NK-92 (cell line): ENCODE data around the gene SUGP1.

Experiments
- DNase-seq: peaks from one replicate; lab custom pipeline; 2025; ENCODE audit not compliant: unreplicated experiment; lab: John Stamatoyannopoulos, UW

SUGP1 gene

DNA sequence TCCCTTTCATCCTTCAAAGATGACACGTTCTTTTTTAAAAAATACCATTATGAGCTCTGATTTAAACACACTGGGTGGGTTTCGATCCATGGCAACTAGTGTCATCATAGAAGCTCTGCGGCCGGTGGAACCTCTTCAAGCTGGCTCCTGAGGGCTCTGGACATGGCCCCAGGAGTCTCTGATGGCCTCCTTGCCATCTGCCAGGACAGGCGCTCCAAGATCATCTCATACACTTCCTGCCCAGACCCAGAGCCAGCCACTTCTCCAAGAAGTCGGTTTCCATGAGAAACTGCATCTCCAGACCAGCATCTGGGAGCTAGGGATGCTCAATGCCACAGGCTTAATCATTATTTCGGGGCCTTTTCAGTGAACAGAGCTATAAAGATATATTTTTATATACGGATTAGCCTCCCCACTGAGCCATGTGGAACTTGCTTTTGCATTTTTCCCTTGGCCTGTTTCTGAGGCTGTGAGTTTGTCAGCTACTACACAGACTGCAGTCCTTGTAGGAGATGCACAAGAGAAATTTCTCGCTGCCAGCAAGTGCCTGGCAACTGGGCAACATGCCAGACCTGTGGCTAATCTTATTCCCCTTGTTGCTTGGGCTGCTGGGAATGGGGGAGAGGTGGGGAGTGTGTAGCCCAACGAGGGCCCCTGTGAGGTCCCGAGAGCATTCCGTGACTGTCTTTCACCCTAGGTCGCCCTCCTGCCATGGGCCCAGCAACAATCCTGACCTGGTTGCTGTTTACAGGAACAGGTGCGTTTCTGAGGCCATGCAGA, 15.9 kb downstream of the SUGP1 start:
- DNase-seq, result no peak

DNA sequence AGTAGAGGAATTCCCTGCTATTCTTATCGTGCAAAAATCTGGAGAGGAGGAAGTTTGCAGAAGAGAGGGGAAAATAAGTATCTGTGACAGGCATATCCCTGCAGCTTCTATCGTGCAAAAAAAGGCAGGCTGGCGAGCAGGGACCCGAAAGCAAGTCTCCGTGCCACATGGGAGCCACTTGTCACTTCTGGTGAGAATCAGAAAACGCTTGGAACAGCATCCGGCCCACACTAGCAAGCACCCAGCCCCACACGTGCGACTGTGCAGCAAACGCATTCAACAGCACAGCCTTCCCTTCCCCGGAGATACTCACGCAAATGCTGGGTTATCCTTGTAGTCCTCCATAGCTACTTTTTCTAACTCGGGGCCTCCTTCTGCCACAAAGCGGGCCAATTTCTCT, 16.9 kb downstream of the SUGP1 start:
- no peak for DNase-seq

DNA sequence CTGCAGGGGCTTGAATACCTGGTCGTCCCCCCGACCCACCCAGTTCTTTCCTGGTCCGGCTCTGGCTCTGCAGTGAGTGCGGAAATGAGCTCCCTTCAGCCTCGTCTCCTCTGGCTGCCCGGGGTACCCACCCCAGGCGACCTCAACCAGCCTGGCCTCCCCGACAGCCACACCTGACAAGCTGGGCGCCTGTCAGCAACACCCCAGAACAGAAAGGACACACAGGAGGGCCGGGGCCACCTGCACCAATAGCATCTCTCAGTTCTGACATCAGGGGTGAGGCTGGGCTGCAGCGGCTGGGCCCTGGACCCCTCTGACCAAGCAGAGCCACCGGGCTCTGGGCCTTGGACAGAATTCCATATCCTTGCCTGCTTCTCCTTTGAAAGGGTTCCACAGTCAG, 19.7 kb downstream of the SUGP1 start:
- no peak for DNase-seq

DNA sequence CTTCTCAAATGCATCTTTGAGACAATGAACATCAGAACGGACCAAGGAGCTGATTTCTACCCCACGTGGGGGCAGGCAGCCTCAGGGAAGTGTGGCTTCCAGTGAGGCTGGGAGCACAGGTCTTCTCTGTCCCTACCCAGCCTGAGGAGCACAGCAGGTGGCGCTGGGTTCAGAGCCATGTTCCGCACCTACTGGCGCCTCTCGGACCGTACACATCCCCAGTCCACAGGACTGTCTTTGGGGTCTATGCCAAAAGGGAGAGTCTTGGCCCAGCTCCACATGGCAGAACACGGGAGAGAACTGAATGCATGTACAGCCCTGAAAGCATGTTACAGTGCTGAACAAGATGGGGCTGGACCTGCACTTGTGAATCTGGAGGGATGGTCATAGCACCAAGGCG, 22.6 kb downstream of the SUGP1 start:
- DNase-seq, result no peak

DNA sequence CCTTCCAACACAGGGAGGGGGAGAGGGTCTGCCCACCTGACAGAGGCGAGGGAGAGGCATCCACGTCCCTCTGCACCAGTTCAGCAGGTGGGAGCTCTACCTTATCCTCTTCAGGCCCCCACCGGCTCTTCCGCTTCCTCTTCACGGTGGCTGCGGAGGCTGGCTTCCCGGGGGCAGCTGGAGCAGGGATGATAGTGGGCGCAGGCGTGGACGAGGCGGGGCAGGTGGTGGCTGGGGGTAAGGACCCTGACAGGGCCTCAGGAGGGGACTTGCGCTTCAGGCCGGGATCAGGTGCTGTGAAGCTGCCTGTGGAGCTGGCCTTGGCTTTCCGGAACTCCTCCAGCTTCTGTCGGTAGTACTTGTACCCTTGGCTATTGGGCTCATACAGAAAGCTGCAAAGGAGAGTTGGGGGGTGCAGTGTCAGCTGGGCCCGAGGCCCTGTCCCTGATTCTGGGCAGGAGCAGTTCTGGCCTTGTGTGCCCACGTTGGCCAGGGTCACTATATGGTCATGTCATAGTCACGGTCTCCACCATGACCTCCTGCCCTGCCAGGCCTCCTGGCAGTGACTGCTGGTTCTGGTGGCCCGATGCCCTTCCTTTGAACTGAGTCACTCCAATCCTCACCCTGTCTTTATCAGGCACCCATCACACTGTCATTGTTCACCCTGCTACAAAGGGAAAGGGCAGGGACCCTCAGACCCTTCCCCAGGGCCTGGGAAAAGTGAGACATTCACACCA, 23.2 kb downstream of the SUGP1 start:
- DNase-seq, result no peak

DNA sequence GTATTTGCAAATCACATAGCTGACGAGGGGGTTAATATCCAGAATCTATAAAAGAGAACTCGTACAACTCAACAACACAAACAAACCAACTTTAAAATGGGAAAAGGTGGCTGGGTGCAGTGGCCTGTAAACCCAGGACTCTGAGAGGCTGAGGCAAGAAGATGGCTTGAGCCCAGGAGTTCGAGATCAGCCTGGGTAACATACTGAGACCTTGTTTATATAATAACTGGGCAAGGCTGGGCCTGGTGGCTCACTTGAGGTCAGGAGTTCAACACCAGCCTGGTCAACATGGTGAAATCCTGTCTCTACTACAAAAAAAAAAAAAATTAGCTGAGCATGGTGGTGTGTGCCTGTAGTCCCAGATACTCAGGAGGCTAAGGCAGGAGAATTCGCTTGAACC, 25.4 kb downstream of the SUGP1 start:
- no peak for DNase-seq

DNA sequence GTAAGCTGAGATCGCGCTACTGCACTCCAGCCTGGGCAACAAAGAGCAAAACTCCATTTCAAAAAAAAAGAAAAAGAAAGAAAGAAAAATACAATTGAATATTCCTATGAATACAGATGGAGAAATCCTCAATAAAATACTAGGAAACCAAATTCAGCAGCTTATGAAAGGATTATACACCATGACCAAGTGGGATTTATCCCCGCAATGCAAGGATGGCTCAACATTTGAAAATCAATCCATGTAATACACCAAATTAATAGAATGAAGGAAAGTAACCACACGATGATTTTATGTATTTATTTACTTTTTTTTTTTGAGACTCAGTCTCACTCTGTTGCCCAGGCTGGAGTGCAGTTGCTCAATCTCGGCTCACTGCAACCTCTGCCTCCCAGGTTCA, 27.7 kb downstream of the SUGP1 start:
- DNase-seq, result no peak

DNA sequence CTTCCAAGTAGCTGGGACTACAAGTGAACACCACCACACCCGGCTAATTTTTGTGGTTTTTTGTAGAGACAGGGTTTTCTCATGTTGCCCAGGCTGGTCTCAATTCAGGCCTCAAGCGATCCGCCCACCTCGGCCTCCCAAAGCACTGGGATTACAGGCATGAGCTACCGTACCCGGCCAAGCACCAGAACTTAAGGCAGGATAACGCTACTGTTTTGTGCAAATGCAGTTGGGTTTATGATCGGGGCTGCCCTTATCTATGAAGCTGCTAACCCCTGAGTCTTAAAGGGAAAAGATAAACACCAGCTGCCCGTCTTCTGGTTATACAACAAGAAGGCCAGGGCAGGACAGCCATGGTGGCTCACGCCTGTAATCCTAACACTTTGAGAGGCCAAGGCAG, 34.6 kb downstream of the SUGP1 start:
- no peak for DNase-seq

DNA sequence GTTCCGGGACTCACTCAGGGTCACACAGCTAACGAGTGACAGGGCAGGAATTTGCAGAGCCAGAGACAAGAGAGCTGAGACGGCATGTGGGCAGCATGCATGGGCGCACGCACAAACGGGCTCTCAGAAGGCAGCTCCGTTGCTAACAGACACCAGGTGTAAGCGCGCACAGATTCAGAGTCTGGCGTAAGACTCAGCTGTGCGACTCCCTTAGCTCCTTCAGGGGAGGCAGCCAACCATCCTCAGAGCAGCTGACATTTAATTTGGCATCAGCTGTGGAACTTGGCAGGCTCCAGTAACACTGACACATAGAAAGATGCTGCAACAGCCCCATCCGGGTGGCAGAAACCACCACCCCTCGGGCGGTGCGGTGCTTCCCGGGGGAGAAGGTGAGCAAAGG, 39.7 kb downstream of the SUGP1 start:
- no peak for DNase-seq

DNA sequence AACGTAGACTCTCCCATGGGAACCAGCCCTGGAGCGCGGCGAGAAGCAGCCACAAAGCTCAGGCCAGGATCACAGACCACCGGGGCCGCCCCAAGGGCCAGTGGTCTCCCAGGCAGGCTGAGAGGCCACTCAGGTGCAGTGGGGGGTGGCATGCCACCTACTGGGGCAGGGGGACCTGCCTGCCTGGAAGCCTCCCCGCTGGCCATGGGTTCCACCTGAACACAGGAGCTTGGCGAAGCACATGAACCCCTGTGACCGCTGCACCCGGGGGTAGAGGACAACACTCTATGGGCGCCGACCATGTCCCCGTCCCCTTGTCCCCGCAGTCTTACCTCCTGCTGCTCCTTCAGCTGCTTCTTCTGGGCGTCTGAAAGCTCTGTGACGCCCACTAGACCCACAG, 40.5 kb downstream of the SUGP1 start:
- no peak for DNase-seq

DNA sequence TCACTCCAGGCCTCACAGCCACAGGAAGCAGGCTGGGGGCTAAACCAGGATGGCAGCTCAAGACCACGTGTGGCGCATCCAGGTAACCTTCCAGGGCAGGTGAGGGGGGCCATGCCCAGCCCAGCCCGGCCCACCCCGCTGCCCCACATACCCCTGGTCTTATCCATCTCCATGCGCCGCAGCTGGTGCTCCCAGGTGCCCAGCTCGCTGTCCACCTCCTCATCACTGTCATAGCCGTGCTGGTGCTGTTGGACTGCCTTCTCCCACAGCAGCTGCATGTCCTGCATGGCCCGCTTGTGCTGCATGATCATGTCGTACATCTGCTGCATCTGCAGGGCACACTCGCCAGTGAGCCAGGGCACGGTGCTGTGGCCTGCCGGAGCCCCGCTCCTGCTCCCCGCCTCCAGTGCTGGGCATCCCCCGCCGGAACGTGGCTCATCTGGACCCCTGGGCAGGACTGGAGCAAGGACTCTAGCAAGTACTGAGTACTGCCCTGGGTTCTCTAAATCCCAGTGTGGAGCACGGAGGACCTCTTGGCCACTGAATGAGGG, 41.2 kb downstream of the SUGP1 start:
- no peak for DNase-seq

DNA sequence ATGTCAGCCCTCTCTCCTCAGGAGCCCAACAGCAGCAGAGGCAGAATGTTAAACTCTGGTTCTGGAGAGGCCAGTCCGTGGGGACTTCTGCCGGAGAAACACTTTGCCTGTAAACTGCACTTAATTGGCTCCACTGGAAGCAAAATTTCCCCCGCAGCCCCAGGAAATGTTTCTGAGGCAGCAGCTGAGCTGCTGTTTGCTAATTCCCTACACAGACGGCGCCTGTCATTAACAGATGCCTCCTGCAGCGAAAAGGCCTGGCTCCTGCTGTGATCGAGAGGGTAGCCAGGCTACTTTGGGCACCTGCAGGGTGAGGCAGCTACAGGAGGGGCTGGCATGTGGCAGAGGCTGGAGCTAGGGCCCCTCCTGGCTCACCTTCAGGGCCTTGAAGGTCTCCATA, 42.0 kb downstream of the SUGP1 start:
- DNase-seq, result no peak

DNA sequence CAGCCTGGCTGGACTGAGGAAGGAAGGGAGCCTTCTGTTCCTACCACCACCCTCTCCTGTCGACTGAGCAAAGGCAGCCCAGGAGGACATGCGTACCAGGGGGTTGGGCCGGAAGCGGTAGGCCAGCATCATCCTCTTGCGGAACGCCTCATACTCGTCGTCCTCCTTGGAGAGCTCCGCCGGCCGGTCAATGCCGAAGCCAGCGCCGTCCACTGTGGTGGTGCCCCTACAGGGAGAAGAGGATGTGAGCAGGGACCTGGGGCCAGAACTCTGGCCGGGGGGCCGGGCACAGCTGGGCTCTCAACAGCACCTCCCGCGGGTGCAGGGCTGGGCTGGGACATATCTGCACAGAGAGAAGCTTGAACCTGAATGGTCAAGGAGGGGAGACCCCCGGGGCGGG, 43.5 kb downstream of the SUGP1 start:
- no peak for DNase-seq

DNA sequence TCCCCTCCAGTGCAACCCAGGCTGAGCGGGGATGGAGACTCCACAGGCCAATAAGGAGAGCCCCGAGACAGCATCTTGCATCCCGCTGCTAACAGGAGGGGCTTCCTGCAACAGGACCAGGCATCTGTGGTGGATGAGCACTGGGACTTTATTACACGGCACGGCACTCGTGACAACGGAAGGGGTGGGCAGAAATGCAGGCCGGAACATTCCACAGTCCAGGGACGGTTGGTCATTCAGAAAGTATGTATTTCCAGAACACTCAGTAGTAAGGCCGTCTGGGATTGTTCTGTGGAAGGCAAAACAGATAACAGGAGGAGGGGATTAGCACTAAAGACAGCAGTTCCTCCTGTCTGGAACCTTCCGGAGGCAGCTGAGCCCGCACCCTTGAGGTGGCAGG, 43.9 kb downstream of the SUGP1 start:
- no peak for DNase-seq

DNA sequence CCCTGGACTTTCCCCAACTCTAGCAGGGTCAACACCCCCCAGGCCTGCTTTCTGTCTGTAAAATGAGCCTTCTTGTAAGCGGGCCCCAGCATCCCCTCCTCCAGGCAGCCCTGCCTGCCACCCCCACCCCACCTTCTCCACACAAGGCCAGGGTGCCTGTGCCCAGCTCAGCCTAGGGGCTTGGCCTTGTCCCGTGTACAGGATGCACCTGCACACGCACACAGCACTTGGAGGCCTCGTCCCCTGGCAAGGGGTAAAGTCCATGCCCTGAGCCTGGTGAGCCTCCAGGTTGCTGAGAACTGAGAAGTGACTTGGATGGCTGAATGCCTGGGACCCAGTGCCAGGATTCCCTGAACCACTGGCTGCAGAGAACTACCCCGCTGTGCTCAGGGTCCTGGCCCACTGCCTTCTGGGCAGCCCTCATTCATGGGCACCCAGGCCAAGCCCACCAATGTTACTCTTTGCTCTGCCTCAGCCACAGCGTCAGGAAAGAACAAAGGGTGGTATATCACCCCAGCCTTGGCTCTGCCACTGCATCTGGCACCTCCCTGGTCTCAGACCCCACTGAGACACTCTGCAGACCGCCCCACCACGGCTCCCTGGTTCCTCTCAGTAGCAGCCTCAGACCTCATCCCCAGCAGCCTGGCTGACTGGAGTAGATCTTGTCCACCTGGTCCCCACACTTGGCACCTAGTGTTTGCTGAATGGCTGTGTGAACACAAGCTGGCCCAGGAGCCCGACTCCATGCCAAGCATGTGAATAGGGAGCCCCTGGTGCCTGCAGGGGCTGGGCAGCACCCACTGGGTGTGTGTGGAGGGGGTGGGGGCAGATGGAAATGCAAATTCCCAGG, 45.4 kb downstream of the SUGP1 start:
- DNase-seq, result no peak

DNA sequence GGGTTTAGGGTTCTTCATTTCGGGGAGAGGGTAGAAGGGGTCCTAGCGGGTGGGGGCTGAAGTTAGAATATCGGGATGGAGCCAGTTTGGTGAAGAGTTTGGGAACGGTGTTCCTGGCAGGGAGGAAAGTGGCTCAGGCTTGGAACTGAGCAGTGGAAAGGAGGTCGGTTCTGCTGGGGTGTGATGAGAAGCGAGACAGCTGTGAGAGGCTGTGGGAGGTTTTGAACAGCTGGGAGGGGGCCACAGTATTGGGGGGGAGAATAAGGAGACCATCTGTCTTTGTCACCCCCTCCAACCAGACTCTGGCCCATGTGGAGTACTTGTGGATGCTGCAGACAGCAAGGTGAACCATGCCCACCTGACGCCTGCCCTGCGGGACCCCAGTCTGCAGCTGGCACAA, 46.2 kb downstream of the SUGP1 start:
- DNase-seq, result no peak

DNA sequence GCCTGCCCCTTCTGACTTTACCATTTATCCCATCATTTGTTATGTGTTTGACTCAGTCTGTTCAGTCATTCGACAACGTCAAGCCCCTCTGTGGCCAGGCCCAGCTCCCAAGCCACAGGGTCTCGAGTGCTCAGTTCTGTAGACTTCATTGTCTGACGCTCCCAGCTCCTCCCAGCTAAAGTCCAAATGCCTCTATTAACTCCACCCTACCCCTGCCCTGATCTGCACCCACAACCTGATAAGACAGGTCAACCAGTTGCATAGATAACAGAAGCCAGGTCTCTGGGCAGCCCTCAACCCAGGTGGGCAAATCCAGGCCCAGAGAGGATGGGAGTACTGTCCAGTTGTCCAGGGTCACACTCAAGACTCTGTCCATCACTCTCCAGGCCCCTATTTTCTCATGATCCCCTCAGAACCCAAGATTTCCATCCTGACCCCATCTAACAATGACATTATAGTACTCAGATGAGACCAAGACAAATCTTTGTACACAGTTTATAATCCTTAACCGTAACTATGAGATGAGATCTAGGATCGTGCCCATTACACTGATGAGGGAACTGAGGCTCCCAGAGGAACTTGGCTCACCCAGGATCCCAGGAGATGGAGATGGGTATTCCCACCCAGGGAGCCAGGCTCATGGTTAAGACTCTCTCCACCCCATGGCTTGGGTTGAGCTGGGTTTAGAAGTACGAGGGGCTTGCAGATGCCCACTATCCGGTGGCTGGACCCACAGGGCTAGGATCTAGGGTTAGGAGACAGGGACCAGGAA, 48.3 kb downstream of the SUGP1 start:
- DNase-seq, result no peak

DNA sequence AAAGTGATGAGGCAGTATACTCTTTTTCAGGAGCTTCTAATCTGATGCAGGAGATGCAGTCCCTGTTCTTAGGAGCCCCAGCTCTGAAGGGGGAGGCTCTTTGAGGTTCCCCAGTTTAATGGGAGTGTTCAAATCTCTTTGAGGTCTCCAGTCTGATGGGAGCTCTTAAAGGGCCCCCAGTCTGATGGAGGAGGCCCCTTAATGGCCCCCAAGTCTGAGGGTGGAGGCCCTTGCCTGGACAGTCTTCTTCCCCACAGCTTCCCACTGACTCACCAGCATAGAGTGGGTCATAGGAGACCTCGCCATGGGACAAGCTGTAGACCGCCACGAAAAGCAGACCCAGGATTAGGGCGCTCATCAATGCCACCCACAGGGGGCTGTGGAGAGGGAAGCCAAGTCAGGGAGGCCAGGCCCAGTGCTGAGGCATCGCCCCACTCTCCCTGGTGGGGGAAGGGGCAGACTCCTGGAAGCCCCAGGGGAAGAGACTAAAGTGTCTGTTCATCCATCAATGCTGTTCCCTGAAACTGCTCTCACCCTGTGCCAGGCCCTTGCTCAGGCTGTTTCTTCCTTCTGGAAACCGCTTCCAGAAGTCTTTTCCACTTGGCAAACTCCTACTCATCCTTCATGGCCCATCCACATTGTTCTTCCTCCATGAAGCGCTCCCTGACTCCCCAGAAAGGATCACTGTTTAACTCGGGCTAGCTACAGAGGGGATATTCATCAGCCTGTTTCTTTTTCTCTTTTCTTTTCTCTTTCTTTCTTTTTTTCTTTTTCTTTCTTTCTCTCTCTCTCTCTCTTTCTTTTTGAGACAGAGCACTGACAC, 49.3 kb downstream of the SUGP1 start:
- no peak for DNase-seq

DNA sequence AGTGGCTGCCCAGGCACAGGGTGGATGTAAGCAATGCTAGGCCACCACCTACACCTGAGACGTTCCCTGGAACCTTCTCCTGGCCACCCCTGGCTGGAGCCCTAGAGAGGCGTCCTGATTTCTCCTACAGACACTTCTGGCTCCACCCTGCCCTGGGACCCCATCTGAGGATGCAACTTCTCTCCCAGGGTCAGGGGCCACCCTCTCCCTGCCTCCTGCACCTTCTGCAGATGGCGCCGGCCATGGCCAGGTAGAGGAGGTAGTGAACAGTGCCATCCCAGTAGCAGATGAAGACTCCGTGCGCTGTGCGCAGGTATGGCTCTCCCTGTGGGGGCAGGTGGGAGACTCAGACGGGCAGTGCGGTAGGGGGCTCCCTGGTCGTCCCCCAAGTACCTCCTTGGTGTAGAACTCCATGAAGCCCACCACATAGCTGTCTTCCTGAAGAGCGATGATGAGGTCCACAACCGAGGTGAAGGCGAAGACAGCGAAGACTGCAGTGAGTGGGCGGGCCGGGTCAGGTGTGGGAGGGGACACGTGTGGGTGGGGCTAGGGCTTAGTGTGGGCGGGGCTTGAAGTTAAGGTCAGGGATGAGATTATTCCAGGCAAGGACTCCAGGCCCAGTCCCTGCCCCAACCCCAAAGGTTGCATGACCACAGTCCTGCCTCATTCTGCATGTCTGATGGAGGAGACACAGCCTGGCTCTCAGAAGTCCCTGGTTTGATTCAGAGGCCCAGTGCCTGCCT, 50.2 kb downstream of the SUGP1 start:
- DNase-seq, result no peak
